ENCODE measurements around the gene TDRD9. TPM values are rescaled to one million over a fixed set of nuclear protein-coding genes. Genes with fewer than 3 reads are reported as not detected.

TDRD9 gene
- total RNA-seq, 1 experiment from 2014 or later: 0.07 TPM

DNA sequence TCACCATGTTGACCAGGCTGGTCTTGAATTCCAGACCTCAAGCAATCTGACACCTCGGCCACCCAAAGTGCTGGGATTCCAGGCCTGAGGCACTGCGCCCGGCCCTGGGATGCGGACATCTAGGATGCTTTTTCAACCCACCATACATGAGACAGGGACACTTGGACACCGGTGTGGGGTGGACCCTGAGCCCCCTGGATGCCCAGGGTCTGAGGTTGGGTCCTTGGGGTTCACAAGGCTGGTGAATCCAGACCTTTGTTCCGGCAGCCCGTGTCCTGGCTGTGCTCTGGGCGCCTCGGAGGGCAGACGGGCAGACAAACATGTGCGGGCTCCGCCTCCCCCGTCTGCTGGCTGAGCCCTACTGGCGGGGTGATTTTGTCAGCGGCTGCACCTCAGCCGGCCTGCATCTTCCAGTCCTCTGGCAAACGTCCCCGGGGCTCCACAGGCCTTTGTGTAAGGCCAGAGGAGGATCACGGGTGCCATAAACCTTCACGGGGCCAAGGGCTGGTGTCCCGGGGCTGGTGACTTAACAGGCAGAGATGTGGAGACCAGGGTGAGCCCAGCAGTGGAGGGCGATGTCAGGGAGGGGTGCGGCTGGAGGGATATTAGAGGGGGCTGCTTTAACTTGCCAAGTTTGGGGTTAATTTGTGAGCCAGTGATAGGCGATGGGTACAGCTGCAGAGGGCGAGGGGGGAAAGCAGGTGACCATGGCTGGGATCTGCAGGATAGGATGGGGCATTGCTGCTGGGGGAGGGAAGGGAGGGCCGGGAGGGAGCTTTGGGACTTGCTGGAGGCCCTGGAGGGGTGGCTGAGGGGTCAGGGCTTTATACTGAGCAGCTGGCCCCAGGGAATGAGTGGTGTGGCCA lies 163.0 kb downstream of the TDRD9 start:
- H3K79me2 ChIP-seq (ENCODE audit: low read length): no peaks in the 10 kb centered on the region
- H3K4me1 ChIP-seq (ENCODE audit: insufficient read depth, low read length): no peaks in the 10 kb centered on the region
- H2AFZ ChIP-seq (ENCODE audit: low read length): no peak overlapping the region
- H3K27ac ChIP-seq (ENCODE audit: low read length): no peak overlapping the region
- no peak overlapping the region for H3K4me2 ChIP-seq (ENCODE audit: low read length)
- no peaks in the 10 kb centered on the region for H3F3A ChIP-seq (ENCODE audit: low read length, unreplicated experiment)
- intact Hi-C loops (cut with micrococcal nuclease): no loop called here
- no peaks in the 10 kb centered on the region for H4K20me1 ChIP-seq (ENCODE audit: low read length)
- no peak for DNase-seq
- ChIA-PET POLR2A (ENCODE audit: unreplicated experiment) (no interaction called here), CTCF (no interaction called here)
- no peaks in the 10 kb centered on the region for H3K9me3 ChIP-seq (ENCODE audit: low read length)
- no peak for TF ChIP-seq EZH2 (IDR thresholded peaks at IDR 0.05; ENCODE audit: low read length, unreplicated experiment)
- no peak for TF ChIP-seq EZH2phosphoT487 (IDR thresholded peaks at IDR 0.05; ENCODE audit: borderline replicate concordance, low read length)
- TF ChIP-seq, protein P1, sequence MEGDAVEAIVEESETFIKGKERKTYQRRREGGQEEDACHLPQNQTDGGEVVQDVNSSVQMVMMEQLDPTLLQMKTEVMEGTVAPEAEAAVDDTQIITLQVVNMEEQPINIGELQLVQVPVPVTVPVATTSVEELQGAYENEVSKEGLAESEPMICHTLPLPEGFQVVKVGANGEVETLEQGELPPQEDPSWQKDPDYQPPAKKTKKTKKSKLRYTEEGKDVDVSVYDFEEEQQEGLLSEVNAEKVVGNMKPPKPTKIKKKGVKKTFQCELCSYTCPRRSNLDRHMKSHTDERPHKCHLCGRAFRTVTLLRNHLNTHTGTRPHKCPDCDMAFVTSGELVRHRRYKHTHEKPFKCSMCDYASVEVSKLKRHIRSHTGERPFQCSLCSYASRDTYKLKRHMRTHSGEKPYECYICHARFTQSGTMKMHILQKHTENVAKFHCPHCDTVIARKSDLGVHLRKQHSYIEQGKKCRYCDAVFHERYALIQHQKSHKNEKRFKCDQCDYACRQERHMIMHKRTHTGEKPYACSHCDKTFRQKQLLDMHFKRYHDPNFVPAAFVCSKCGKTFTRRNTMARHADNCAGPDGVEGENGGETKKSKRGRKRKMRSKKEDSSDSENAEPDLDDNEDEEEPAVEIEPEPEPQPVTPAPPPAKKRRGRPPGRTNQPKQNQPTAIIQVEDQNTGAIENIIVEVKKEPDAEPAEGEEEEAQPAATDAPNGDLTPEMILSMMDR (conservative IDR thresholded peaks at IDR 0.05; ENCODE audit: low read depth, low read length): no peak
- ATAC-seq: no peak
- no peak overlapping the region for H3K9ac ChIP-seq (ENCODE audit: low read length)
- no peaks in the 10 kb centered on the region for H3K9me2 ChIP-seq (replicated peaks; ENCODE audit: low read length)
- H3K27me3 ChIP-seq (ENCODE audit: low read length): no peaks in the 10 kb centered on the region
- no peaks in the 10 kb centered on the region for H3K36me3 ChIP-seq (ENCODE audit: low read depth, low read length)
- H3K4me3 ChIP-seq (ENCODE audit: low read length): no peak overlapping the region
- no TSS peak for BruUV-seq (replicated peaks)

DNA sequence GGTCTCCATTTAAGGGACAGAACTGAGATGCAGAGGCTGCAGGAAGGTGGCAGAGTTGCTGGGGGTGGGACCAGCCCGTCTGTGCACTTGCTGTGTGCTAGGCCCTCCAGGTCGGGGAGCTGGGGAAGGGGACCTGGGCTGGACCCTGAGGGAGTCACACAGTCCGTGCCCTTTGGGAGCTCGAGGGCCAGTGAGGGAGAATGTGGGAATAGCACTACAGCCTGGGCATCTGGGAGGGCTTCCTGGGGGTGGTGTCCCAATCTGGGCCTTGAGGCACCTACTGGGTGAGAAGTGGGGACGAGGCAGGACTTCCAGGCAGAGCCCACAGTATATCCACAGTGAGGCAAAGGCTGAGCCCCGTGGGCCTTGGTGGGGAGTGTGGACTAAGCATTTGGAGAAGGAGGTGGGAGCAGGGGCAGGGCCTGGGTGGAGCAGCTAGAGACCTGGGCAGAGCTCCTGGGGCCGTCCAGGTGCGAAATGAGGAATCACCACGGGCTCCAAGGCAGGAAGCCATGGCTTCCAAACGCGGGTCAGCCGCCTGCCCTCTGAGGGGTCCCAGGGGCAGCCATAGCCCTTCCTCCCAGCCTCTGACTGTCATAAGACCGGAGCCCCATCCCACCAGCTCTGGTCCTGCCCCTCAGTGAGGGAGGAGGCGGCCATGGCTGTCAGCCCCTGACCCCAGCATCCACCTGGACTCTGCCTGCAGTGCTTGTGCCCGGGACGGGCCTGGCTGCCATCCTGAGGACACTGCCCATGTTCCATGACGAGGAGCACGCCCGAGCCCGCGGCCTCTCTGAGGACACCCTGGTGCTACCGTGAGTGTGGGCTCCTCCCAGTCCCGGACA lies 163.9 kb downstream of the TDRD9 start:
- H3K4me2 ChIP-seq (ENCODE audit: low read length): no peak overlapping the region

More for the DNA sequence above, 163.9 kb downstream of the TDRD9 start:
- H3K9me2 ChIP-seq (replicated peaks; ENCODE audit: low read length): no peaks in the 10 kb centered on the region
- no TSS peak for BruUV-seq (replicated peaks)
- CTCF ChIA-PET: no interaction called here
- no peaks in the 10 kb centered on the region for H4K20me1 ChIP-seq (ENCODE audit: low read length)
- DNase-seq (no peak), ATAC-seq (no peak)
- no peak overlapping the region for H2AFZ ChIP-seq (ENCODE audit: low read length)
- H3K36me3 ChIP-seq (ENCODE audit: low read depth, low read length): no peaks in the 10 kb centered on the region
- H3K27me3 ChIP-seq (ENCODE audit: low read length): no peaks in the 10 kb centered on the region
- no peaks in the 10 kb centered on the region for H3K4me1 ChIP-seq (ENCODE audit: insufficient read depth, low read length)
- no peaks in the 10 kb centered on the region for H3K9me3 ChIP-seq (ENCODE audit: low read length)
- TF ChIP-seq EZH2 (IDR thresholded peaks at IDR 0.05; ENCODE audit: low read length, unreplicated experiment) (no peak), EZH2phosphoT487 (IDR thresholded peaks at IDR 0.05; ENCODE audit: borderline replicate concordance, low read length) (no peak)
- TF ChIP-seq, protein P1 (conservative IDR thresholded peaks at IDR 0.05; ENCODE audit: low read depth, low read length): no peak
- no peak overlapping the region for H3K4me3 ChIP-seq (ENCODE audit: low read length)
- H3K27ac ChIP-seq (ENCODE audit: low read length): no peak overlapping the region
- H3K79me2 ChIP-seq (ENCODE audit: low read length): no peaks in the 10 kb centered on the region
- intact Hi-C loops (cut with micrococcal nuclease): no loop called here
- H3F3A ChIP-seq (ENCODE audit: low read length, unreplicated experiment): no peaks in the 10 kb centered on the region
- H3K9ac ChIP-seq (ENCODE audit: low read length): no peak overlapping the region
- POLR2A ChIA-PET (ENCODE audit: unreplicated experiment): no interaction called here
